Right lobe of liver (tissue), 4 donors: Measurements from ENCODE around the gene ZNF865.

Experiments
- CTCF ChIP-seq, 4 donors: fragments of 200-600 bp in 3 of 4; fragments of 450-650 bp in 1 of 4; IDR thresholded peaks; one replicate each; pipeline versions ENCODE4 v1.5.1 to v1.8.0; 2016 to 2022; ENCODE audit warnings: antibody characterized with exemption in 4 of 4, mild to moderate bottlenecking in 2 of 4
- POLR2A ChIP-seq: fragments of 450-650 bp; IDR thresholded peaks from one replicate; pipeline ENCODE4 v1.6.1; 2017; ENCODE audit warnings: antibody characterized with exemption, mild to moderate bottlenecking
- donor health status: DM: no; HTN: no; CAD: no.
- donor health status: DM: no; HTN: no; CAD: no.
- donor health status: DM: no; HTN: yes; CAD: no.

GRCh38 chr19:55580628-55581144, 24.8 kb upstream of the ZNF865 start, which contains the start of gene ZNF579:
- TF ChIP-seq CTCF (IDR thresholded peaks at IDR 0.05) = no peak
- no peak for TF ChIP-seq POLR2A
